HCT116 (cell line): ENCODE measurements around the gene ALB.

Experiments
- EZH2 ChIP-seq: fragments of 200-600 bp; sonication (generic); IDR thresholded peaks from 2 replicates; pipeline ENCODE4 v1.6.1; 2017; ENCODE audit warnings: antibody characterized with exemption, mixed run types
- EZH2phosphoT487 ChIP-seq: fragments of 200-600 bp; IDR thresholded peaks from 2 replicates; pipeline ENCODE4 v1.6.1; 2018; ENCODE audit warnings: antibody characterized with exemption, borderline replicate concordance
- POLR2A ChIP-seq: IDR thresholded peaks from 2 replicates; pipeline ENCODE4 v1.7.0; 2011; ENCODE audit warnings: borderline replicate concordance; ENCODE audit not compliant: insufficient read depth, insufficient read length; ENCODE audit errors: extremely low read depth
- POLR2AphosphoS5 ChIP-seq: IDR thresholded peaks from 2 replicates; pipeline ENCODE4 v1.6.1; 2011; ENCODE audit warnings: mild to moderate bottlenecking, low read depth, low read length, moderate library complexity
- RAD21 ChIP-seq: IDR thresholded peaks from 2 replicates; pipeline ENCODE4 v1.6.1; 2012; ENCODE audit warnings: low read depth, mild to moderate bottlenecking
- SIN3A ChIP-seq: IDR thresholded peaks from 2 replicates; pipeline ENCODE4 v1.6.1; 2012; ENCODE audit warnings: low read depth
- TCF7L2 ChIP-seq: IDR thresholded peaks from 2 replicates; pipeline ENCODE4 v1.7.0; 2011; ENCODE audit warnings: borderline replicate concordance, inconsistent platforms; ENCODE audit not compliant: insufficient read depth, insufficient read length; ENCODE audit errors: extremely low read depth
- YY1 ChIP-seq: IDR thresholded peaks from 2 replicates; pipeline ENCODE4 v1.6.1; 2011; ENCODE audit warnings: low read length, low read depth, moderate library complexity, mild to moderate bottlenecking; ENCODE audit not compliant: insufficient replicate concordance; ENCODE audit errors: extremely low read depth
- ZFX ChIP-seq: fragments of 450-650 bp; IDR thresholded peaks from 2 replicates; pipeline ENCODE4 v1.6.1; 2017
- ZNF274 ChIP-seq: fragments of 200-500 bp; sonication (Bioruptor generic); IDR thresholded peaks from 2 replicates; pipeline ENCODE4 v1.6.1; 2014; ENCODE audit warnings: mild to moderate bottlenecking, low read depth, low read length, inconsistent platforms
- TF ChIP-seq, protein P1 (sequence below), 3 experiments: fragments of 200-600 bp in 1 of 3; sonication (generic) in 1 of 3; IDR thresholded peaks in 2 of 3; conservative IDR thresholded peaks in 1 of 3; 2 replicates each; pipeline ENCODE4 v1.5.1; 2012 to 2017; ENCODE audit warnings: low read depth in 2 of 3, low read length in 2 of 3, antibody characterized with exemption in 1 of 3, borderline replicate concordance in 1 of 3, control low read depth in 1 of 3, mild to moderate bottlenecking in 1 of 3, mixed read lengths in 1 of 3, mixed run types in 1 of 3, moderate library complexity in 1 of 3; ENCODE audit not compliant: insufficient read depth in 1 of 3
- TF ChIP-seq, protein P2 (sequence below): IDR thresholded peaks from 2 replicates; pipeline ENCODE4 v1.6.1; 2012; ENCODE audit warnings: low read depth

GRCh38 chr4:73376251-73376650, 27.8 kb upstream of the ALB start:
- no peak for TF ChIP-seq SIN3A
- TF ChIP-seq, protein P1, sequence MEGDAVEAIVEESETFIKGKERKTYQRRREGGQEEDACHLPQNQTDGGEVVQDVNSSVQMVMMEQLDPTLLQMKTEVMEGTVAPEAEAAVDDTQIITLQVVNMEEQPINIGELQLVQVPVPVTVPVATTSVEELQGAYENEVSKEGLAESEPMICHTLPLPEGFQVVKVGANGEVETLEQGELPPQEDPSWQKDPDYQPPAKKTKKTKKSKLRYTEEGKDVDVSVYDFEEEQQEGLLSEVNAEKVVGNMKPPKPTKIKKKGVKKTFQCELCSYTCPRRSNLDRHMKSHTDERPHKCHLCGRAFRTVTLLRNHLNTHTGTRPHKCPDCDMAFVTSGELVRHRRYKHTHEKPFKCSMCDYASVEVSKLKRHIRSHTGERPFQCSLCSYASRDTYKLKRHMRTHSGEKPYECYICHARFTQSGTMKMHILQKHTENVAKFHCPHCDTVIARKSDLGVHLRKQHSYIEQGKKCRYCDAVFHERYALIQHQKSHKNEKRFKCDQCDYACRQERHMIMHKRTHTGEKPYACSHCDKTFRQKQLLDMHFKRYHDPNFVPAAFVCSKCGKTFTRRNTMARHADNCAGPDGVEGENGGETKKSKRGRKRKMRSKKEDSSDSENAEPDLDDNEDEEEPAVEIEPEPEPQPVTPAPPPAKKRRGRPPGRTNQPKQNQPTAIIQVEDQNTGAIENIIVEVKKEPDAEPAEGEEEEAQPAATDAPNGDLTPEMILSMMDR (IDR thresholded peaks at IDR 0.05 in 2 of 3, conservative IDR thresholded peaks at IDR 0.05 in 1 of 3; ENCODE audit: borderline replicate concordance in 1 of 3, insufficient read depth in 1 of 3, low read depth in 2 of 3, low read length in 2 of 3) = no peak
- TF ChIP-seq POLR2A = no peak
- TF ChIP-seq, protein P2, sequence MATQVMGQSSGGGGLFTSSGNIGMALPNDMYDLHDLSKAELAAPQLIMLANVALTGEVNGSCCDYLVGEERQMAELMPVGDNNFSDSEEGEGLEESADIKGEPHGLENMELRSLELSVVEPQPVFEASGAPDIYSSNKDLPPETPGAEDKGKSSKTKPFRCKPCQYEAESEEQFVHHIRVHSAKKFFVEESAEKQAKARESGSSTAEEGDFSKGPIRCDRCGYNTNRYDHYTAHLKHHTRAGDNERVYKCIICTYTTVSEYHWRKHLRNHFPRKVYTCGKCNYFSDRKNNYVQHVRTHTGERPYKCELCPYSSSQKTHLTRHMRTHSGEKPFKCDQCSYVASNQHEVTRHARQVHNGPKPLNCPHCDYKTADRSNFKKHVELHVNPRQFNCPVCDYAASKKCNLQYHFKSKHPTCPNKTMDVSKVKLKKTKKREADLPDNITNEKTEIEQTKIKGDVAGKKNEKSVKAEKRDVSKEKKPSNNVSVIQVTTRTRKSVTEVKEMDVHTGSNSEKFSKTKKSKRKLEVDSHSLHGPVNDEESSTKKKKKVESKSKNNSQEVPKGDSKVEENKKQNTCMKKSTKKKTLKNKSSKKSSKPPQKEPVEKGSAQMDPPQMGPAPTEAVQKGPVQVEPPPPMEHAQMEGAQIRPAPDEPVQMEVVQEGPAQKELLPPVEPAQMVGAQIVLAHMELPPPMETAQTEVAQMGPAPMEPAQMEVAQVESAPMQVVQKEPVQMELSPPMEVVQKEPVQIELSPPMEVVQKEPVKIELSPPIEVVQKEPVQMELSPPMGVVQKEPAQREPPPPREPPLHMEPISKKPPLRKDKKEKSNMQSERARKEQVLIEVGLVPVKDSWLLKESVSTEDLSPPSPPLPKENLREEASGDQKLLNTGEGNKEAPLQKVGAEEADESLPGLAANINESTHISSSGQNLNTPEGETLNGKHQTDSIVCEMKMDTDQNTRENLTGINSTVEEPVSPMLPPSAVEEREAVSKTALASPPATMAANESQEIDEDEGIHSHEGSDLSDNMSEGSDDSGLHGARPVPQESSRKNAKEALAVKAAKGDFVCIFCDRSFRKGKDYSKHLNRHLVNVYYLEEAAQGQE = no peak
- no peak for TF ChIP-seq ZNF274
- no peak for TF ChIP-seq POLR2AphosphoS5
- no peak for TF ChIP-seq EZH2
- no peak for TF ChIP-seq RAD21
- TF ChIP-seq TCF7L2 = no peak
- no peak for TF ChIP-seq ZFX
- no peak for TF ChIP-seq EZH2phosphoT487
- TF ChIP-seq YY1 = no peak
